SK-N-SH (cell line): ENCODE results near the gene RALY. TPM values are rescaled to one million over a fixed set of nuclear protein-coding genes. Genes with fewer than 3 reads are reported as not detected.

Experiments used
- CTCF ChIA-PET: fragments of 300-600, 350-600 bp; formaldehyde crosslinking; extraction: SDS; loops from one replicate; lab custom pipeline; 2021; lab: Yijun Ruan, JAX
- POLR2A ChIA-PET: fragments of 350-600 bp; sonication (Branson Sonifier 250); formaldehyde crosslinking; extraction: SDS; loops from one replicate; lab custom pipeline; 2020; ENCODE audit warnings: antibody characterized with exemption, inconsistent platforms; lab: Yijun Ruan, JAX
- DNase-seq: peaks from one replicate; pipeline ENCODE4 v3.0.0; 2012
- H2AFZ ChIP-seq: fragments of 200-600 bp; sonication (generic); 2 replicates; pipeline ENCODE4 v1.8.1; 2016; ENCODE audit warnings: antibody characterized with exemption, mild to moderate bottlenecking, low read depth
- H3F3A ChIP-seq: fragments of 200-600 bp; sonication (generic); replicated peaks from 2 replicates; pipeline ENCODE3; 2016; ENCODE audit warnings: antibody characterized with exemption, mild to moderate bottlenecking; ENCODE audit not compliant: insufficient read depth
- H3K27ac ChIP-seq, 2 experiments: fragments of 200-500 bp in 1 of 2; fragments of 200-600 bp in 1 of 2; sonication (Bioruptor generic) in 1 of 2; sonication (generic), shearing (Covaris generic) in 1 of 2; 2 replicates each; pipeline versions ENCODE4 v1.5.1 to v1.6.1; 2014 to 2016; ENCODE audit warnings: low read depth in 2 of 2, inconsistent platforms in 1 of 2, low read length in 1 of 2, mild to moderate bottlenecking in 1 of 2, mixed read lengths in 1 of 2
- H3K27me3 ChIP-seq: fragments of 200-600 bp; sonication (generic), shearing (Covaris generic); 2 replicates; pipeline ENCODE4 v1.6.1; 2016; ENCODE audit warnings: mixed run types; ENCODE audit not compliant: insufficient read depth
- H3K36me3 ChIP-seq, 2 experiments: fragments of 200-500 bp in 1 of 2; fragments of 200-600 bp in 1 of 2; sonication (Bioruptor generic) in 1 of 2; sonication (generic) in 1 of 2; replicated peaks in 1 of 2; 2 replicates each; pipeline versions ENCODE3 to v1.5.1; 2014 to 2016; ENCODE audit warnings: low read length in 1 of 2, mild to moderate bottlenecking in 1 of 2; ENCODE audit not compliant: insufficient read depth in 2 of 2, control insufficient read depth in 1 of 2
- H3K4me1 ChIP-seq, 2 experiments: fragments of 200-500 bp in 1 of 2; fragments of 200-600 bp in 1 of 2; sonication (Bioruptor generic) in 1 of 2; sonication (generic), shearing (Covaris generic) in 1 of 2; 2 replicates each; pipeline versions ENCODE4 v1.5.1 to v1.6.1; 2014 to 2016; ENCODE audit warnings: low read depth in 1 of 2, low read length in 1 of 2, mixed run types in 1 of 2; ENCODE audit not compliant: insufficient read depth in 2 of 2, control insufficient read depth in 1 of 2
- H3K4me2 ChIP-seq: fragments of 200-600 bp; sonication (generic), shearing (Covaris generic); 2 replicates; pipeline ENCODE4 v1.6.1; 2017; ENCODE audit warnings: mixed run types
- H3K4me3 ChIP-seq, 2 experiments: fragments of 200-500 bp in 1 of 2; fragments of 200-600 bp in 1 of 2; sonication (Bioruptor generic) in 1 of 2; sonication (generic), shearing (Covaris generic) in 1 of 2; 2 replicates each; pipeline versions ENCODE4 v1.5.1 to v1.8.1; 2014 to 2016; ENCODE audit warnings: low read depth in 2 of 2, inconsistent platforms in 1 of 2, low read length in 1 of 2, mild to moderate bottlenecking in 1 of 2, mixed read lengths in 1 of 2, moderate library complexity in 1 of 2
- H3K79me2 ChIP-seq: fragments of 200-600 bp; sonication (generic); 2 replicates; pipeline ENCODE4 v1.8.1; 2017; ENCODE audit warnings: mild to moderate bottlenecking; ENCODE audit not compliant: insufficient read depth
- H3K9ac ChIP-seq: fragments of 200-600 bp; sonication (generic); 2 replicates; pipeline ENCODE4 v1.6.1; 2017; ENCODE audit warnings: mixed run types
- H3K9me2 ChIP-seq: fragments of 200-600 bp; sonication (generic); 2 replicates; pipeline ENCODE4 v1.6.1; 2017; ENCODE audit warnings: mixed run types
- H3K9me3 ChIP-seq: fragments of 200-600 bp; sonication (generic); 2 replicates; pipeline ENCODE4 v1.6.1; 2017; ENCODE audit warnings: mixed run types, mild to moderate bottlenecking, moderate library complexity
- H4K20me1 ChIP-seq: fragments of 200-600 bp; sonication (generic); 2 replicates; pipeline ENCODE4 v1.6.1; 2017; ENCODE audit warnings: mild to moderate bottlenecking, mixed run types; ENCODE audit not compliant: insufficient read depth
- ELF1 ChIP-seq: IDR thresholded peaks from 2 replicates; pipeline ENCODE4 v1.4.0; 2012
- EP300 ChIP-seq, 2 experiments: IDR thresholded peaks; 2 replicates each; pipeline versions ENCODE4 v1.4.0 to v1.6.1; 2012; ENCODE audit warnings: borderline replicate concordance in 1 of 2, low read depth in 1 of 2, low read length in 1 of 2
- EZH2phosphoT487 ChIP-seq: fragments of 200-600 bp; sonication (generic); IDR thresholded peaks from 2 replicates; pipeline ENCODE4 v1.6.1; 2017; ENCODE audit warnings: low read depth, mixed run types, mild to moderate bottlenecking, antibody characterized with exemption, moderate library complexity, borderline replicate concordance
- FOSL2 ChIP-seq: IDR thresholded peaks from 2 replicates; pipeline ENCODE4 v1.4.0; 2012; ENCODE audit warnings: low read depth, mild to moderate bottlenecking, moderate library complexity, borderline replicate concordance
- FOXM1 ChIP-seq: IDR thresholded peaks from 2 replicates; pipeline ENCODE4 v1.4.0; 2012; ENCODE audit warnings: low read depth, mild to moderate bottlenecking
- GATA2 ChIP-seq: sonication (generic); formaldehyde crosslinking; IDR thresholded peaks from 2 replicates; pipeline ENCODE4 v1.5.0; 2020; ENCODE audit warnings: mild to moderate bottlenecking, missing genetic modification reagents
- NFIC ChIP-seq: IDR thresholded peaks from 2 replicates; pipeline ENCODE4 v1.4.0; 2012; ENCODE audit warnings: borderline replicate concordance
- RAD21 ChIP-seq: IDR thresholded peaks from 2 replicates; pipeline ENCODE4 v1.6.1; 2012; ENCODE audit warnings: mild to moderate bottlenecking, low read length
- TAF1 ChIP-seq: IDR thresholded peaks from 2 replicates; pipeline ENCODE4 v1.6.1; 2012; ENCODE audit warnings: low read depth, mild to moderate bottlenecking, low read length, moderate library complexity, borderline replicate concordance
- TEAD4 ChIP-seq: IDR thresholded peaks from 2 replicates; pipeline ENCODE4 v1.4.0; 2012; ENCODE audit warnings: mild to moderate bottlenecking, borderline replicate concordance; ENCODE audit not compliant: insufficient read depth
- YY1 ChIP-seq: IDR thresholded peaks from 2 replicates; pipeline ENCODE4 v1.4.0; 2012; ENCODE audit warnings: low read depth, mild to moderate bottlenecking
- WGBS: methylation state at CpG from one replicate; pipeline ENCODE4 v1.1.6; 2017; ENCODE audit warnings: low lambda C conversion rate; 5-methylcytosine and 5-hydroxymethylcytosine counted together
- polyA plus RNA-seq, 3 experiments: library from polyadenylated mRNA; depleted of rRNA; stranded (reverse); fragments of >200 nt; gene quantifications; 2 replicates each; pipeline ENCODE4 v1.2.3, GENCODE V29; 2012
- TF ChIP-seq, protein P1 (sequence below): IDR thresholded peaks from 2 replicates; pipeline ENCODE4 v1.4.0; 2012; ENCODE audit warnings: low read depth, borderline replicate concordance
- TF ChIP-seq, protein P2 (sequence below): IDR thresholded peaks from 2 replicates; pipeline ENCODE4 v1.6.1; 2012; ENCODE audit warnings: mild to moderate bottlenecking, low read depth, low read length, moderate library complexity
- TF ChIP-seq, protein P3 (sequence below): fragments of 200-600 bp; sonication (generic); IDR thresholded peaks from 2 replicates; pipeline ENCODE4 v1.6.1; 2017; ENCODE audit warnings: antibody characterized with exemption, mild to moderate bottlenecking, moderate library complexity
- TF ChIP-seq, protein P4 (sequence below): IDR thresholded peaks from 2 replicates; pipeline ENCODE4 v1.4.0; 2012; ENCODE audit warnings: low read depth
- TF ChIP-seq, protein P5 (sequence below): fragments of 150-350 bp; IDR thresholded peaks from 2 replicates; pipeline ENCODE4 v1.6.1; 2016; ENCODE audit warnings: mild to moderate bottlenecking, low read depth, low read length

The RALY gene
- polyA plus RNA-seq, 1 of the 3 experiments (the other 2 are of a cell fraction) = 130 TPM

DNA sequence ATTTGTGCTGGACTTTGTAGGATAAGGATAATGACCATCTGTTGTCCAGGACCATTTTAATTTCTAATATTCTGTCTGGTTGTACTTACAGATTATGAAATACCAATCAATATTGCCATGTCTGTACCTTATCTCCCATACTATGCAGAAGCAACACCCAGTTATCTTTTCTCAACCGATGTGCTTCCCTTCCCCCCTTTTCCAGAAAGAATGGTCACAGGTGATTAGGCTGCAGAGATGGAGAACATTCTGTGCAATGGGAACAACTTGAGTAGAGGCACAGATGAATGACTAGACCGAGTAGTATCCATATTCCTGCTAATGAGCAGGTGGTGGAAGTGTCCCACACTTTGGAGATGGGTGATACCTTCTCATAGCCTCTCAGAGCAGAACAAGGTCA is 10.5 kb downstream of the RALY start:
- Histone ChIP-seq H3K27me3 (no peaks in the 10 kb centered on the region), H3K4me2 (no peak overlapping the region), H3K9me3 (no peaks in the 10 kb centered on the region), H3K9me2 (no peaks in the 10 kb centered on the region), H3K4me1 (peaks cover 0 to 12% of the 10 kb centered on the region in 2 experiments; a peak in 3 of 4 replicates), H4K20me1 (peaks cover 98% of the 10 kb centered on the region), H3K27ac (no peak overlapping the region), H2AFZ (no peak overlapping the region), H3K9ac (no peak overlapping the region), H3F3A (no peaks in the 10 kb centered on the region), H3K79me2 (peaks cover 100% of the 10 kb centered on the region), H3K36me3 (peaks cover 3 to 6% of the 10 kb centered on the region in 2 experiments), H3K4me3 (no peak overlapping the region)
- no peak for DNase-seq
- ChIA-PET POLR2A (interaction anchor here (1.0 kb wide), 1 partner anchor 10 kb away, joined by 3 read pairs; the partner anchor contains the start of gene RALY), CTCF (interaction anchor here (0.9 kb wide), 2 partner anchors 18 to 45 kb away, joined by 3 to 4 read pairs; no protein-coding TSS in a partner anchor)
- 76% methylated on average over 2 of the region's 2 CpGs for WGBS
- TF ChIP-seq FOSL2 (no peak), FOXM1 (no peak), EZH2phosphoT487 (no peak), TAF1 (no peak), TEAD4 (no peak), RAD21 (no peak), NFIC (no peak), YY1 (no peak), ELF1 (no peak), GATA2 (CRISPR knock-in tag) (no peak), EP300 (IDR thresholded peaks at IDR 0.05; ENCODE audit: borderline replicate concordance in 1 of 2, low read depth in 1 of 2, low read length in 1 of 2) (no peak)
- TF ChIP-seq, protein P1, sequence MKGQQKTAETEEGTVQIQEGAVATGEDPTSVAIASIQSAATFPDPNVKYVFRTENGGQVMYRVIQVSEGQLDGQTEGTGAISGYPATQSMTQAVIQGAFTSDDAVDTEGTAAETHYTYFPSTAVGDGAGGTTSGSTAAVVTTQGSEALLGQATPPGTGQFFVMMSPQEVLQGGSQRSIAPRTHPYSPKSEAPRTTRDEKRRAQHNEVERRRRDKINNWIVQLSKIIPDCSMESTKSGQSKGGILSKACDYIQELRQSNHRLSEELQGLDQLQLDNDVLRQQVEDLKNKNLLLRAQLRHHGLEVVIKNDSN = no peak
- TF ChIP-seq, protein P2, sequence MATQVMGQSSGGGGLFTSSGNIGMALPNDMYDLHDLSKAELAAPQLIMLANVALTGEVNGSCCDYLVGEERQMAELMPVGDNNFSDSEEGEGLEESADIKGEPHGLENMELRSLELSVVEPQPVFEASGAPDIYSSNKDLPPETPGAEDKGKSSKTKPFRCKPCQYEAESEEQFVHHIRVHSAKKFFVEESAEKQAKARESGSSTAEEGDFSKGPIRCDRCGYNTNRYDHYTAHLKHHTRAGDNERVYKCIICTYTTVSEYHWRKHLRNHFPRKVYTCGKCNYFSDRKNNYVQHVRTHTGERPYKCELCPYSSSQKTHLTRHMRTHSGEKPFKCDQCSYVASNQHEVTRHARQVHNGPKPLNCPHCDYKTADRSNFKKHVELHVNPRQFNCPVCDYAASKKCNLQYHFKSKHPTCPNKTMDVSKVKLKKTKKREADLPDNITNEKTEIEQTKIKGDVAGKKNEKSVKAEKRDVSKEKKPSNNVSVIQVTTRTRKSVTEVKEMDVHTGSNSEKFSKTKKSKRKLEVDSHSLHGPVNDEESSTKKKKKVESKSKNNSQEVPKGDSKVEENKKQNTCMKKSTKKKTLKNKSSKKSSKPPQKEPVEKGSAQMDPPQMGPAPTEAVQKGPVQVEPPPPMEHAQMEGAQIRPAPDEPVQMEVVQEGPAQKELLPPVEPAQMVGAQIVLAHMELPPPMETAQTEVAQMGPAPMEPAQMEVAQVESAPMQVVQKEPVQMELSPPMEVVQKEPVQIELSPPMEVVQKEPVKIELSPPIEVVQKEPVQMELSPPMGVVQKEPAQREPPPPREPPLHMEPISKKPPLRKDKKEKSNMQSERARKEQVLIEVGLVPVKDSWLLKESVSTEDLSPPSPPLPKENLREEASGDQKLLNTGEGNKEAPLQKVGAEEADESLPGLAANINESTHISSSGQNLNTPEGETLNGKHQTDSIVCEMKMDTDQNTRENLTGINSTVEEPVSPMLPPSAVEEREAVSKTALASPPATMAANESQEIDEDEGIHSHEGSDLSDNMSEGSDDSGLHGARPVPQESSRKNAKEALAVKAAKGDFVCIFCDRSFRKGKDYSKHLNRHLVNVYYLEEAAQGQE = no peak
- TF ChIP-seq, protein P3, sequence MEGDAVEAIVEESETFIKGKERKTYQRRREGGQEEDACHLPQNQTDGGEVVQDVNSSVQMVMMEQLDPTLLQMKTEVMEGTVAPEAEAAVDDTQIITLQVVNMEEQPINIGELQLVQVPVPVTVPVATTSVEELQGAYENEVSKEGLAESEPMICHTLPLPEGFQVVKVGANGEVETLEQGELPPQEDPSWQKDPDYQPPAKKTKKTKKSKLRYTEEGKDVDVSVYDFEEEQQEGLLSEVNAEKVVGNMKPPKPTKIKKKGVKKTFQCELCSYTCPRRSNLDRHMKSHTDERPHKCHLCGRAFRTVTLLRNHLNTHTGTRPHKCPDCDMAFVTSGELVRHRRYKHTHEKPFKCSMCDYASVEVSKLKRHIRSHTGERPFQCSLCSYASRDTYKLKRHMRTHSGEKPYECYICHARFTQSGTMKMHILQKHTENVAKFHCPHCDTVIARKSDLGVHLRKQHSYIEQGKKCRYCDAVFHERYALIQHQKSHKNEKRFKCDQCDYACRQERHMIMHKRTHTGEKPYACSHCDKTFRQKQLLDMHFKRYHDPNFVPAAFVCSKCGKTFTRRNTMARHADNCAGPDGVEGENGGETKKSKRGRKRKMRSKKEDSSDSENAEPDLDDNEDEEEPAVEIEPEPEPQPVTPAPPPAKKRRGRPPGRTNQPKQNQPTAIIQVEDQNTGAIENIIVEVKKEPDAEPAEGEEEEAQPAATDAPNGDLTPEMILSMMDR = no peak
- TF ChIP-seq, protein P4, sequence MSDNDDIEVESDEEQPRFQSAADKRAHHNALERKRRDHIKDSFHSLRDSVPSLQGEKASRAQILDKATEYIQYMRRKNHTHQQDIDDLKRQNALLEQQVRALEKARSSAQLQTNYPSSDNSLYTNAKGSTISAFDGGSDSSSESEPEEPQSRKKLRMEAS = no peak
- TF ChIP-seq, protein P5, sequence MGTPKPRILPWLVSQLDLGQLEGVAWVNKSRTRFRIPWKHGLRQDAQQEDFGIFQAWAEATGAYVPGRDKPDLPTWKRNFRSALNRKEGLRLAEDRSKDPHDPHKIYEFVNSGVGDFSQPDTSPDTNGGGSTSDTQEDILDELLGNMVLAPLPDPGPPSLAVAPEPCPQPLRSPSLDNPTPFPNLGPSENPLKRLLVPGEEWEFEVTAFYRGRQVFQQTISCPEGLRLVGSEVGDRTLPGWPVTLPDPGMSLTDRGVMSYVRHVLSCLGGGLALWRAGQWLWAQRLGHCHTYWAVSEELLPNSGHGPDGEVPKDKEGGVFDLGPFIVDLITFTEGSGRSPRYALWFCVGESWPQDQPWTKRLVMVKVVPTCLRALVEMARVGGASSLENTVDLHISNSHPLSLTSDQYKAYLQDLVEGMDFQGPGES = no peak
